Measurements from ENCODE around the gene TREX2.

TREX2 gene

DNA sequence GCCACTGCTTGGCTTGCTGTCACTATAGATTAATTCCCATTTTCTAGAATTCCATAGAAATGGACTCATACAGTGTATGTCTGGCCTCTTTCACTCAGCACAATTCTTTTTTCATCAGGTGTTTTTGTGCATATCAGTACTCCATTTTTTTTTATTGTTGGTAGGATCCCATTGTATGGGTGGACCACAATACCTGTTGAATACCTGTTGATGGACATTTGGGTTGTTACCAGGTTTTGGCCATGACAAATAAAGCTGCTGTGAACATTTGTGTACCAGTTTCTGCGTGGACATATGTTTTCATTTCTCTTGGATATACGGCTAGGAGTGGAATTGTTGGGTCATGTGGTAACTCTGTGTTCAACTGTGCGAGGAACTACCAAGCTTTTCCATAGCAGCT lies 19.7 kb downstream of the TREX2 start:
- ATAC-seq (ENCODE audit: low read depth), result no peak
- Histone ChIP-seq H3K36me3 (ENCODE audit: low read depth) (no peaks in the 10 kb centered on the region), H3K27ac (ENCODE audit: poor library complexity, severe bottlenecking) (no peak overlapping the region), H3K9me3 (ENCODE audit: severe bottlenecking) (no peaks in the 10 kb centered on the region), H3K4me1 (ENCODE audit: insufficient read depth, poor library complexity, severe bottlenecking) (no peaks in the 10 kb centered on the region), H3K27me3 (ENCODE audit: insufficient read depth, poor library complexity, severe bottlenecking) (no peaks in the 10 kb centered on the region), H3K4me3 (ENCODE audit: severe bottlenecking) (no peak overlapping the region)
- DNase-seq (ENCODE audit: low spot score), result no peak
- no peak for TF ChIP-seq CTCF (IDR thresholded peaks at IDR 0.05; ENCODE audit: poor library complexity, severe bottlenecking)

DNA sequence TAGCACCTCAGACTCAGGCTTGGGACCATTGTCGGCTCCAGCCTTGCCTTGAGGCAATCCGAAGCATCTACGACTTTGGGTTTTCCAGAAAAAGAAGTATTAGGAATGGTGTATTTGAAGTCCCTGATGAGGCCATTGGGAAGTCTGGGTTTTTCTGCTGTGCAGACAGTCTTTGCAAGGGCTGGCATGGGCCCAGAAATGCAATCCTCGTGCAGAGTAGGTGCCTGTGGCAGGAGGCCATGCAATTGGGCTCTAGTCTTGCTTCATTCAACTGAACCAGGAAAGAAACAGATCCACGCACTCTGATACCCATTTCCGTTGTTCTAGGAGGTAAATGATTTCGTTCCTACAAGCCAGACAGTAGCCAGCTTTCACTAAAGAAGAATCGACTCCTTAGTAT lies 22.2 kb downstream of the TREX2 start:
- Histone ChIP-seq H3K9me3 (ENCODE audit: severe bottlenecking) (no peaks in the 10 kb centered on the region), H3K27me3 (ENCODE audit: insufficient read depth, poor library complexity, severe bottlenecking) (no peaks in the 10 kb centered on the region), H3K36me3 (ENCODE audit: low read depth) (no peaks in the 10 kb centered on the region), H3K4me1 (ENCODE audit: insufficient read depth, poor library complexity, severe bottlenecking) (no peaks in the 10 kb centered on the region), H3K27ac (ENCODE audit: poor library complexity, severe bottlenecking) (no peak overlapping the region), H3K4me3 (ENCODE audit: severe bottlenecking) (no peak overlapping the region)
- TF ChIP-seq CTCF (IDR thresholded peaks at IDR 0.05; ENCODE audit: poor library complexity, severe bottlenecking), result no peak
- no peak for DNase-seq (ENCODE audit: low spot score)
- ATAC-seq (ENCODE audit: low read depth), result no peak

DNA sequence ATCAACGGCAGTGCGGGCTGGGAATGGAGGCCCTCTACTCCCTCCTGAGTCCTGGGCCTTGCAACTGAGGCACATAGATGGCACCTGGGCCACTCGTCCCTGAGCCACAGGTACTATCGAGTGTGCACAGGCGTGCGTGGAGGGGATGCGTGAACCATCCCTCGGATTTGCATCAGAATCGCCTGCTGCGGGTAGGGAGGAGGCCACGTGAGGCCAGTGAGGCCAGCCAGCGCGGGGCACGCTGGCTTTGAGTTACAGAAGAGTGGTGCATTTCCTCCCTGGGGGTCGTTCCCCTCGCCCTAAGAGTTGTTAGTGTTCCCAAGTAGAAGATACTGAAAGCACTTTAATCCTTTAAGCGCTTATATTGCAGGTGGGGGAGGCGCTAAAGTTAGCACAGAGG lies 24.0 kb downstream of the TREX2 start:
- Histone ChIP-seq H3K4me1 (ENCODE audit: insufficient read depth, poor library complexity, severe bottlenecking) (no peaks in the 10 kb centered on the region), H3K4me3 (ENCODE audit: severe bottlenecking) (no peak overlapping the region), H3K27ac (ENCODE audit: poor library complexity, severe bottlenecking) (no peak overlapping the region), H3K9me3 (ENCODE audit: severe bottlenecking) (no peaks in the 10 kb centered on the region), H3K36me3 (ENCODE audit: low read depth) (no peaks in the 10 kb centered on the region), H3K27me3 (ENCODE audit: insufficient read depth, poor library complexity, severe bottlenecking) (no peaks in the 10 kb centered on the region)
- no peak for ATAC-seq (ENCODE audit: low read depth)
- TF ChIP-seq CTCF (IDR thresholded peaks at IDR 0.05; ENCODE audit: poor library complexity, severe bottlenecking), result no peak
- DNase-seq (ENCODE audit: low spot score), result no peak

DNA sequence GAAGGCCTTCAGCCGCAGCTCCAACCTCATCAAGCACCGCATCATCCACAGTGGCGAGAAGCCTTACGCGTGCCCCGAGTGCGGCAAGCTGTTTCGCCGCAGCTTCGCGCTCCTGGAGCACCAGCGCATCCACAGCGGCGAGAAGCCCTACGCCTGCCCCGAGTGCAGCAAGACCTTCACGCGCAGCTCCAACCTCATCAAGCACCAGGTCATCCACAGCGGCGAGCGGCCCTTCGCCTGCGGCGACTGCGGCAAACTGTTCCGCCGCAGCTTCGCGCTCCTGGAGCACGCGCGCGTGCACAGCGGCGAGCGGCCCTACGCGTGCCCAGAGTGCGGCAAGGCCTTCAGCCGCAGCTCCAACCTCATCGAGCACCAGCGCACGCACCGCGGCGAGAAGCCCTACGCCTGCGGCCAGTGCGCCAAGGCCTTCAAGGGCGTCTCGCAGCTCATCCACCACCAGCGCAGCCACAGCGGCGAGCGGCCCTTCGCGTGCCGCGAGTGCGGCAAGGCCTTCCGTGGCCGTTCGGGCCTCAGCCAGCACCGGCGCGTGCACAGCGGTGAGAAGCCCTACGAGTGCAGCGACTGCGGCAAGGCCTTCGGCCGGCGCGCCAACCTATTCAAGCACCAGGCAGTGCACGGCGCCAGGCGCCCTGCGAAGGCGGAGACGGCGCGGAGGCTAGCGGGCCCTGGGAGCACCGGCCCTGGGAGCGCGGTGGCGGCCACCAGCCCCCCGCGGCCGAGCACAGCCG lies 24.8 kb downstream of the TREX2 start:
- no peak for TF ChIP-seq CTCF (IDR thresholded peaks at IDR 0.05; ENCODE audit: poor library complexity, severe bottlenecking)
- no peak overlapping the region for H3K27ac ChIP-seq (ENCODE audit: poor library complexity, severe bottlenecking)
- ATAC-seq (ENCODE audit: low read depth) (no peak), DNase-seq (ENCODE audit: low spot score) (no peak)
- H3K4me3 ChIP-seq (ENCODE audit: severe bottlenecking), result no peak overlapping the region
- H3K9me3 ChIP-seq (ENCODE audit: severe bottlenecking), result no peaks in the 10 kb centered on the region
- no peaks in the 10 kb centered on the region for H3K4me1 ChIP-seq (ENCODE audit: insufficient read depth, poor library complexity, severe bottlenecking)
- no peaks in the 10 kb centered on the region for H3K36me3 ChIP-seq (ENCODE audit: low read depth)
- no peaks in the 10 kb centered on the region for H3K27me3 ChIP-seq (ENCODE audit: insufficient read depth, poor library complexity, severe bottlenecking)

DNA sequence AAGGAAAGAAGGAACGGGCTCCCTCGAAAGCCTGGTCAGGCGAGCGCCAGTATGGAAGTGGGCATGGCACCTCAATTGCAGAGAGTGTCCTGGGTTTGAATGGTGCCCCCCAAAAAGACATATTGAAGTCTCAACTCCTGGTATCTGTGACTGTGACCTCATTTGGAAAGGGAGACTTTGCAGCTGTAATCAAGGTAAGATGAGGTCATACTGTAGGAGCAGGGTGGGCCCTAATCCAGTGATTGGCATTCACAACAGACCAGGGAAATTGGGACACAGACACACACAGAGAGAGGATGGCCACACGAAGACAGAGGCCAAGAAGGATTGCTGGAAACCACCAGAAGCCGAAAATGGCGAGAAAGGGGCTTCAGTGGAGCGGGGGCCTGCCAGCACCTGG lies 28.2 kb downstream of the TREX2 start:
- Histone ChIP-seq H3K27ac (ENCODE audit: poor library complexity, severe bottlenecking) (no peak overlapping the region), H3K9me3 (ENCODE audit: severe bottlenecking) (no peaks in the 10 kb centered on the region), H3K4me1 (ENCODE audit: insufficient read depth, poor library complexity, severe bottlenecking) (no peaks in the 10 kb centered on the region), H3K4me3 (ENCODE audit: severe bottlenecking) (no peak overlapping the region), H3K27me3 (ENCODE audit: insufficient read depth, poor library complexity, severe bottlenecking) (no peaks in the 10 kb centered on the region), H3K36me3 (ENCODE audit: low read depth) (no peaks in the 10 kb centered on the region)
- DNase-seq (ENCODE audit: low spot score), result no peak
- TF ChIP-seq CTCF (IDR thresholded peaks at IDR 0.05; ENCODE audit: poor library complexity, severe bottlenecking), result no peak
- ATAC-seq (ENCODE audit: low read depth), result no peak

Measured in RWPE2 (cell line).